GM19239 (cell line): ENCODE results near the gene ITGA8.

Experiments
- DNase-seq: peaks from one replicate; pipeline ENCODE4 v3.0.0; 2011; ENCODE audit warnings: low spot score; ENCODE audit not compliant: insufficient read length
- FAIRE-seq: peaks from 2 replicates; lab custom pipeline; 2011; peaks lifted over from hg19 to GRCh38; lab: Jason Lieb, UNC

The ITGA8 gene

DNA sequence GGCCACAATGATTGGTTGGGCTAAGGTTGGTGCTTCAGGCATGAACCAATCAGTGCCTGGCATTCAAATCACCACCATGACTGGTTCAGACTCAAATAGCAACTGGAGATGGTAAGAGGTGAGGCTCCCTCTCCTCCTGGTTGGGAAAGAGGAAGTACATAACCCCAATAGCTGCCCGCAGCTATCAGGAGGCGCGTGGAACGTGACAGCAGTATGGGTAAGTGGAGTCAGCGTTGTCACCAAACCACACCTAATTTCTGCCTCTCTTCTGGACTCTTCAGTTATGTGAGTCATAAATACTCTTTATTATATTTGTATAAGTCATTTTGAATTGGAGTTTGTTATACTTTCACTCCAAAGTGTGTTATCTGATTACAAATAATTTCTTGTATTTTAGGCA is 17.9 kb upstream of the ITGA8 start:
- FAIRE-seq (no peak), DNase-seq (no peak)

DNA sequence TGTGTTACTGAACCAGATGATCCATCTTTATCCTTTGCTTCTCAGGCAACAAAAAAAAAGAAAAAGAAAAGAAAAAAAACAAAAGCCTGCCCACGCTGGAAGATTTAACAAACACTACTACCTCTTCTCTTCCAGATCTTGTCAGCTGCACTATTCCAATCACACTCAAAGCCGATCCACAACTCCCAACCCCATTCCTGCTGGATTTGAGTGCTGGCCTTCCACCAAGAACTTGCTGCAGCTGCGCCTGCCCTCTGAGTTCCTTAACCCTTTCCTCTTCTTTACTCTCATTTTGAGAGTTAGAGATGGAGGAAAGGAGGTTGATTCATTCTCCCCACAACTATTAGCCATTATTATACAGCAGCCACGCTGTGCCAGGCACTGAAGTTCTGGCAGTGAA is 16.0 kb upstream of the ITGA8 start:
- DNase-seq (no peak), FAIRE-seq (no peak)

DNA sequence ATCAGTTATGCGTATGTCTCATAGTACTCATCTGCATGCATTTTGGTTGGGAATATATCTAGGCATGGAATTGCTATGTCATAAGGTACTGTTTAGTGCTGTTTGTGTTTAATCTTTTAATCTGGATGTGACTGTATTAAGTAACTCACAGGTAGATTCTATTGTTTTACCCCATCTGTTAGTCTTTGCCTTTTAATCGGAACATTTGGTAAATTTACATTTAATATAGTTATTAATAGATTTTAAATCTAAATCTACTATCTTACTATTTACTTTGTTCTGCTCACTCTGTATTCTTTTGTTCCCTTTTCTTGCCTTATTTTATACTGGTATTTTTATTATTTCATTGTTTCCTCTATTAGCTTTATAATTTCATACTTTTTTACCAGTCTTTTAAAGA is 10.6 kb upstream of the ITGA8 start:
- DNase-seq: no peak
- no peak for FAIRE-seq

DNA sequence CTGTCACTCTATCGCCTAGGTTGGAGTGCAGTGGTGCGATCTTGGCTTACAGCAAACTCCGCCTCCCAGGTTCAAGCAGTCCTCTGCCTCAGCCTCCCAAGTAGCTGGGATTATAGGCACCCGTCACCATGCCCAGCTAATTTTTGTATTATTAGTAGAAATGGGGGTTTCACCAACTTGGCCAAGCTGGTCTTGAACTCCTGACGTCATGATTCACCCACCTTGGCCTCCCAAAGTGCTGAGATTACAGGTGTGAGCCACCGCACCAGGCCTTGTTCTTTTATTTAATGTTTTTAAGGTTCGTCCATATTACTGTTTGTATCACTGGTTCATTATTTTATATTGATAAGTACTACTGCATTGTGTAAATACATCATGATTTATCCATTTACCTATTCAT is 10.2 kb upstream of the ITGA8 start:
- no peak for DNase-seq
- no peak for FAIRE-seq

DNA sequence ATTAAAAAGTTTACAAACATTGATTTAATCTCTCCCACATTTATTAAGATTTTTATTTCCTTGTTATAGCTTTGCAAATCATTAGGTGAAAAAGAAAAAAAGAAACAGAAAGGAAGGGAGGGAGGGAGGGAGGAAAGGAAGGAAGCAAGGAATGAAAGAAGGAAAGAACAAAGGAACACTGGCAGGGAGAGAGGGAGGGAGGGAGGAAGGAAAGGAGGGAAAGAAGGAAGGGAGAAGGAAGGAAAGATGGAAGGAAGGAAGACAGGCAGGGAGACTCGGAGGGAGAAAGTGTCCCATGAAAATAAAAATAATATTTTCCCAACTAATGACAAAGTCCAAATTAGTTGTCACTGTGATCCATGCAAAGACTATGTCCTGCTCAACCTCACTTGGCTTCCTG is 6.3 kb upstream of the ITGA8 start:
- DNase-seq (no peak), FAIRE-seq (no peak)

DNA sequence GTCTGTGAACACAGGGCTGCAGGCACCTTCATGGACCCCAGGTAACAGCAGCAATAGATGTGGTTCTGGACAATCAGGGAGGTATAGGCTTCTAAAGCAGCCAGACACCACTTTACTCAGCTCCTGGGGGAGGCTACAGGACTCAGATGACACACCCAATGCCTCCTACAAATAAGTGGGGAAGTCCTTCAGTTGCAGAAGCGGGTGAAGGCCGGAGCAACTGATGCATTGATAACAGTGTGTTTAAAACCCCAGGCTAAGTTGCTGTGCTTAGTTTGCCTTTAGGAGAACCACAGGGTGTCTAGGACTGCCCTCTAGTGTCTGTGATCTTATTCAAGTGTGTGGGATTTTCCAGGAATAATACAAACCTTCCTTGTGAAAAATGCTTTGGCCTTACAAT is 5.9 kb upstream of the ITGA8 start:
- no peak for DNase-seq
- FAIRE-seq: no peak

DNA sequence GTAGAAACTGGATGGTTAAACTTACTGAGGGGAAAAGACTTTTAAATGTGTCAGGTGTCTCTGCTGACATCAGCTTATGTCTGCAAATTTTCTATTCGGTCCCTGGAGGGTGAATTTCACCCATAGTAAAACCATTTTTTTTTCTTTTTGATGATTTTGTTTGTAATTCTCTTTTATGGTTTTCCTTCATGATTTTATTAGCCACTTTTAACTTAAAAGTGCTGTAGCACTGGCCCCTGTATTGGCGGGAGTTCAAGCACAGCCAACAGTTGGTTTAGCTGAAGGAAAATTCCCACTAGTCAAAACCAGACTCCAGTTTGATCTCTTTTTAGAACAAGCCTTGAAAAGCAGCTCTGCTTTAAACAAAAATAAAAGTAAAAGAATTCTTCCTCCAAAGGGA is 5.0 kb upstream of the ITGA8 start:
- FAIRE-seq (no peak), DNase-seq (no peak)

DNA sequence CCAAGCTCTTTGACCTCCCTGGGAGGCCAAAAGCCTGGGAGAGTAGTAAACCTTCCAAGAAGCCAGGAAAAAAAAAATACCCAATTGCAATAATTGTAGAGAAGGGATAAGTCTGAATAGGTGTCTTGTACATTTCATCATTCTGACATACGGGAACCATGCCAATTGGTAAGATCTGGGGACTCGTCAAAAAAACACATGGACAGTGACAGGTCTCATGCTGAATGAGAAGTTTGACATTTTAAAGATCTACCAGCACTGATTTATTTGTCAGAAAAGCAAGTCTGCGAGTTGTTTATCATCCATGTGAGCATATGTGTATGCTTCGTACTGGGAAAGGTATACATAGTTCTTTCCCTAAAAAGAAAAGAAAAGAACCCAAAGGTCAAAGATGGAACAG is 4.1 kb upstream of the ITGA8 start:
- FAIRE-seq (no peak), DNase-seq (no peak)

DNA sequence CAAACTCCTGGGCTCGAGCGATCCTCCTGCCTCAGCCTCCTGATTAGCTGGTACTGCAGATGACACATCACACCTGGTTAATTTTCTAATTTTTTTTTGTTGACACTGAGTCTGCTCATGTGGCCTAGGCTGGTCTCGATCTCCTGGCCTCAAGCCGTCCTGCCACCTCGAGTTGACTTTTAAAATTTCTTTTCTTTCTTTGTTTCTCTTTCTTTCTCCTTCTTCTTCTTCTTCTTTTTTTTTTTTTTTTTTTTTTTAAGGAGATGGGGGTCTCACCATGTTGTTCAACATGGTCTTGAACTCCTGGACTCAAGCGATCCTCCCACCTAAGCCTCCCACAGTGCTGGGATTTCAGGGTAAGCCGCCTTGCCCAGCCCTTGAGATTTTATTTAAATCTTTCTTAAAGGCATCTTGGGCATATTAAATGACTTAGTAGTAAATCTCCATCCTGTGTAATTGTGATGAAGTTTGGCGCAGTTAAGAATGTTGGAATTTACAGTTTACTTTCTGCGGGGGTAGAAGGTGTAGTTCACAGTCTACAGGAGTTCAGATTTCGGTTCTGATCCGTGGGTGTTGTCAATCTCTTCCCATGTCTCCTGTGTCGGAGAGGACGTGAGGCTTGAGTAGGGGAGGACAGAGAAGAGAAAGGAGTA is 1.0 kb upstream of the ITGA8 start:
- FAIRE-seq (no peak), DNase-seq (no peak)

DNA sequence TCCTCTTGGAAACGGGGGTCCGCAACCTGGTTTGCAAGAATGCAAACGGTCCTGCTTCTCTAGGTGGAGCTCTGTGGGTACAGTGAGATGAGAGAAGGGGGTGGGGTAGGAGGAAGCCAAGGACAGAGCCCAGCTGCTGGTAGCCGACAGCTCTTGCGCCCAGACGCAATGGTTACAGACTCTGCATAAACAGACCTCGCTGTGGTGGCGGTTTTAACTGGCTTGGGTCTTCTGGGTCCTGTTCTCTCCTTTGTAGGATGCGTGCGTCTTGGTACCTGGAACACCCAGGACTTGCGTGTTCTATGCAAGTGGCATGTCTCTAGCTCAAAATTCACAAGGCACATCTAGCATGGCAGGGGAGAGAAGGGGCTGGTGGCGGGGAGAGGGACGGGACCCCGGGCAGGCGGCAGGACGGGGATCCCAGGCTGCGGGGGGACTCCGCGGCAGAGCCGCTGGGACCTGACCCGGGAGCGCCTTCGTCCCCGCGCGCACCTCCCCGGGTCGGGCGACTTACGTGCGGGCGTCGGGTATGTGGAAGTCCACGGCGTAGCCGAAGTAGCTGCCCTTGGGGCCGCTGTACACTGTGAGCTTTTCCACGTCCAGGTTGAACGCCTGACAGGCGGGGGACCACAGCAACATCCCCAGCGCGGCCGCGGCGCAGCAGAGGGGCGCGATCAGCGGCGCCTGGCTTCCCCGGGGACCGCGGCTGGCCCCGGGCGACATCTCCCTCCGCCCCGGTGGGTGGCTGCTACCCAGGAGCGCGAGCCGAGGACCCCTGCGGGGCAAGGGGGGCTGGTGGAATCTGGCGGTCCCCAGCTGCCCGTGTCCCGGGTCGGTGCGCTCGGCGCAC is 448 bp downstream of the ITGA8 start:
- DNase-seq: no peak
- FAIRE-seq: no peak

DNA sequence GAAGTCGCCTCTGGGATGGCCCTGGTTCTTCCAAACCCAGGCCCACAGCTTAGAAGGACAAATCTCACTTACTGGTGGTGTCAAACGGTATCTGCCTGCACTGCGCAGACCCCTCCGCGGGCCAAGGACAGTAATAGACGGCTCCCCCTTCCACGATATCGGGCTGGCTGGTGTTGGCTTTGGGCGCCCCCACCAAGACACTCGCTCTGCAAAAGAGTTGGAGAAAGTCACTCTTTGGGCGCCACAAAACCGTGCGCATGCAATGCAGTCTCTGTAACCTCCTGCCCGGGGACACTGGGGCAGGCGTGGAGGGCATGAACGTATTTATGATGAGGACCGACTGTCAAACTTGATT is 1.1 kb downstream of the ITGA8 start:
- FAIRE-seq (no peak), DNase-seq (no peak)

DNA sequence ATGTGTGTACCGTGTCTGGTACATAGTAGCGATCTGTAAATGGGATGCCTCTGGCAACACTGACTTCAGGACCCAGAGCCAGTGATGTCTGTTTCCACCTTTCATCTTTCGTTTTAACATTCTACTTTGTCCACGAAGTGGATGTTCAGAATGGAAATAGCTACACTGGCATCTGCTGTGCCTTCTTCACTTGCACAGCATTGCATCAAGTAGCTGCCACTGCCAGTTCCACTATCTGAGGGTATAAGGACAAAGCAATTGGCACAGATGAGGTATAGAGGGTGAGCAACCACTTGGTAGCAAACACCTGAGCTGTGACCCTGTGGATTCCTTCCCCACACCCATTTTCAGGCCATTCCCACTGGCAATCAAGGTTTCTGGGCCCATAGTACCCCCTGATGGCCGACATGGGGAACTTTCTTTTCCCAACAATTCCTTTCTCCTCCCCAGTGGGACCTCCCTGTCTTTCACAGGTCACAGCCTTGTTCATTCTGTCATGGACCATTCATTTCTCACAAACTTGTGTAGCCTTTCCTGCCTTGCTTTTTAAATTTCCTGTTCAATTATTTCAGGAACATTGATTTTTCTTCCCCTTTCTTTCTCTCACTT is 4.0 kb downstream of the ITGA8 start:
- DNase-seq: no peak
- FAIRE-seq: no peak

DNA sequence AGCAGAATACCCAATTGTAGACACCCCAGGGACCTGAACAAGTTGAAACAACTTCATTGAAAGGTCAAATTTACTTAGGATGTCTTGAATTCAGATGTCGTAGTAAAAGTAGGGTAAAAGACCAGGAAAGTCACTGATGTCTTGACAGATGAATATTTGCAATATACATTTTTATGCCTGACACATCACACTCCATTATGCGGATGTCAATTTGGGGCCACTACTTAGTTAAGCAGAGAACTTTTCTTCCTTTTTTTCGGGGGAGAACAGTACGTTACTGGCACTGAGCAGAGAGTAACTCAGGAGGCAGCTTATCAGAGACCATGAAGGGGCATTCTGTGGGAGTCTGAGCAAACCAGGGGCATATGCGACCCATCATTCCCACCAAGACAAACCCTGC is 4.9 kb downstream of the ITGA8 start:
- DNase-seq: no peak
- FAIRE-seq: no peak

DNA sequence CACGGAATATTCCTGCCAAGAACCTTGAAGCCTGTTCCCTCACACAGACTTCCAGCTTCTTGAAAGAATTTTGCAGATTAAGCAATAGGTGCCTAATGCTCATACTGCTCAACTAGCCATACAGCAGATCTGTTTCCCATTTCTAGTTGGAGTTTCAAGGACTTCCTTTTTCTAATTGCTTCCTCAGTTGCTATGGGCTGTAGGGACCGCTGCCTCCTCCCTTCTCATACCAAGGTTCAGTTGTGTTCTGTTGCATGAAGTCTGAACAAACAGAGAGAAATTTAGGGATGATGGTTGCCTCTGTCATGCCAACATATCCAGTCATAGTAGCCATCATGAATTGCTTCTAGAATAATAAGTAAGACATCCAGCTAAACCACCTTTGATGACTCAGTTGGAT is 6.8 kb downstream of the ITGA8 start:
- DNase-seq (no peak), FAIRE-seq (no peak)

DNA sequence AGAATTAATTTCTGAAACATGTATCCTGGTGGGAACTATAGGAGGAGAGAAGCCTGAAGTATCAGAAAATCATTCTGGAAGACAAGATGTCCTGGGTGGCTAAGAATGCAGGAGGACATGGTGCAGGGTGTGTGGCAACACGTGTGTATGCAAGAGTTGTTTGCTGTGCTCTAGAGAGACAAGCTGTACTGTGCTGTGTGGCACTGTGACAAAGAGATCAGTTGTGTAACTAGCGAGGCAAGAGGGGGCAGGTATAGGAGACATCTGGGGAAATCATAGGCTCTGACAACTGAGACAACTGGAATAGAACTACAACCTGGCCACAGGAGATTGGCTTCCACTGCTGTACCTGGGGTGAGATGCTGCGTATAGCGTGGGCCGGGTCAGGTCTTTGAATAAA is 9.3 kb downstream of the ITGA8 start:
- no peak for DNase-seq
- FAIRE-seq: no peak

DNA sequence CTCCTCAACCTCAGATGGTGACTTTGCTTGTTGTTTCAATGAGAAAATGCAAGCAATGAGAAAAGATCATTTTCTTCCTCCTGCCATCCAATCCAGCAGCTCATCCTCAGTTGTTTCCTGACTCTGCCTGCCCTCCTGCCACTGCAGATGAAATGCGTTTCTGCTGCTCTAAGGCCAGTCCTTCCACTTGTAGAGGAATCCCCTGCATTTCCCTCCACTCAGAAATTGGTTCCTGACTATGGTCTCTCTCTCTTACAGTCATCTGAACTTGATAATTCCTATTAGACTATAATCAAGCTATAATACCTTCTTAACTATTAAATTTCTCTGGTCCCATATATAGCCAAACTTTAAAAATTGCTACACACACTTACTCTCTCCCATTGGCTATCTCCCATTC is 14.4 kb downstream of the ITGA8 start:
- FAIRE-seq: no peak
- DNase-seq: no peak

DNA sequence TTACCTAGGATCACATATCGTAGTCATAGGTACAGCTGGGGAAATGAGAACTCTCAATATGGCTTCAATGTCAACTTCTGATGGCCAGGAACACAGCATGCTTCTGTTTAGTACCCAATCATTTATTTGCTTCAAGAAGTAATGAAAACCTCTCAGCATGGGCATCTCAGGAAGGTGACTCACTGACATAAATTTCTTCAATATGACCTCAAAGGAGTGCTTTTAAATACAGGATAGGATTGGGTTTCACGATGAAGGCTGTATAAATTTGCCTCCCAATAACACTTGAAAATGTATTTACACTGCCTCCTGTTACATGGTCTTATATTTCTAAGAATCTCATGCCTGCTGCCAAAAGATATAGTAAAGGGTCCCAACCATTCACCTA is 15.1 kb downstream of the ITGA8 start:
- no peak for FAIRE-seq
- no peak for DNase-seq

DNA sequence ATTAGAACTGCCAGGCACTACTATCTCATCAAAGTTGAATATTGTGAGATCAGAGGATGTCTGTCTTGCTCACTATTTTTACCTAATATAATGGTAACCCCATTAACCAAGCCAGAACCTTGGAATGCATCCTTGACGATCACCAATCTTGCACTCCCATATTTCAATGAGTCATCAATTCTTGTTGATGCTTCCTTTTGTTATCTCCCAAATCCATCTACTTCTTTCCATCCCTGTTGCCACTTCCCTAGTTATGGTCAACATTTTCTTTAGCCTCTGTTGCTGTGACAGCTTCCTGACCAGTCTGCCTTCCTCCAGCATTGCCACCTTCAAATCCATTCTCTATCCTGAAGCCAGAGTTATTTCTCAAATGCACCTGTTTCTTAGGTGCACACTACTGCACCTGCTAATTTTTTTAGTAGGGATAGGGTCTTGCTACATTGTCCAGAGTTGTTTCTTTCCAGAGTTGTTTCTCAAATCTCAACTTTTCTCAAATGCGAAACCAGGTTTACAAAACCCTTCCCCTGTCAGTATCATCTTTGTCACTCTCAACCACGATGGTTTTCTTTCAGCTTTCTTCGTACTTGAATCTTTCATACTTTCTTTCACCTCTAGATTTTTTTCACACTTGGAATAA is 15.7 kb downstream of the ITGA8 start:
- FAIRE-seq (no peak), DNase-seq (no peak)

DNA sequence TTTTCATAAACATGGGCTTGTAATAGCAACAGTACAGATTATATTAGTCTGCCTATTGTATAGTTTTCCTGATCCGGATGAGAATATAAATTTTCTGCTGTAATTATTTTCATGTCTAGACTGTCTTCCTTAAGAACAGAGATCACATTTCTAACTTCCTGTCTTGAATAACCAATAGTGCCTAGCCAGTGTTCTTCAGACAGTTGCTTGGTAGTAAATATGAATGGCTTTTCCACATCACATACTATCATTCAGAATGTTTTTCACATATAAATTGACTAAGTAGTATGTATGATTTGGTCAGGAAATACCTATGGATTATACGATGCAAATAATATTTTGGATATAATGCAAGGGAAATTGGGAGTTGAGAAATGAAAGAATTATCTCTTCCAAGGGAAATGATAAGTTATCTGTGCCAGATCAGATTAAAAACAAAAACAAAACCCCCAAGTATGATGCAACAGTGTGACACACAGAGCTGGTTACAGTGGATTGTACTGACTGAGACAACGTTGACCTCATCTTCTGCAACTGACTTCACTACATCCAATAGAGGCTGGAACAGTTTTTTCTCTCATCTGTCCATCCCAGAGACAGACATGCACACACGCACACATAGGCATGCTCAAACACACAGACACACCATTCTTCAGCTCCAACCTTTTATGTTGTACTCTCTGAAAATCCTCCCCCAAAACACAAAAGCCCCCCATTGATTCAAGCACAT is 16.4 kb downstream of the ITGA8 start:
- FAIRE-seq (no peak), DNase-seq (no peak)

DNA sequence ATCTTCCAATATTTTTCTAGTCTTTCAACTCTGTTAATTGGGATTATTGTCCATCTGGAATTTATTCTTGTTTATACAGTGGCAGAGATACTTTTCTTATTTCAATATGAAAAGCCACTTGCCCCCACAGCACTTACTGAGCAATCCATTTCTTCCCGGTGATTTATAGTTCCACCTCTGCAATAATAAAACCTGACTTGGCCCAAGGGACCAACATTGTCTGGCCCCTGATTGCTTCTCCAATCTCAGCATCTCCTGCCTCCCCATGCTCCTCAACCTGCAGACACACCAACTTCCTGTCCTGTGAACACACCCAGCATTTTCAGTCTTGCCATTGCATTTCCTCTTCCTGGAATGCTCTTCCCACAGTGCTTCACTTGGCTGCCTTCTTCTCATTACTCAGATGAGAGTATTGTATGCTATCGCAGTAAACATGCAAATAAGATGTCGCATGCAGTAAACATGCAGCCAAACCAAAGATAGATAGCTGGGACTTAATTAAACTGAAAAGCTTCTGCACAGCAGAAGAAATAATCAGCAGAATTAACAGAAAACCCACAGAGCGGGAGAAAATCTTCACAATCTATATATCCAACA is 19.5 kb downstream of the ITGA8 start:
- FAIRE-seq (no peak), DNase-seq (no peak)
